ENCODE data around the gene PMFBP1. TPM values are rescaled to one million over a fixed set of nuclear protein-coding genes. Genes with fewer than 3 reads are reported as not detected.

Gene PMFBP1
- total and polyA plus RNA-seq, 4 donors: 2.2 to 5.6 (median 3.0) TPM

DNA sequence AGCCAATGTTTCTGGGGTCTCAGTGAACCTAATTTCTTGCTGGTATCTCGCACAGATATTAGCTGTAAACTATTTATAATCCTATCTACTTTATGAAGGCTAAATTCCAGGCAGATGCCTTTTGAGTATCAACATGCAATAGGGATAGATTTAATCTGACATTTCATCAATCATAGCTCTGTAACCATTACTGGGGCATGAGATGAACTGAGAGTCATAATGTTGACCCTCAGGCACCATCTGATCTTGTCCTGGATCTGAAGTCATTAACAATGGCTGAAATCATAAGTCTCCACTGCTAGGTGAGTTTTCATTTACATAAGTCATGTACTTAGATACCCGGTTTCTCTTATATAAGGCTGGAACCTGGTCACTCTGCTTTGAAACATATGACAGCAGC is 3.6 kb downstream of the PMFBP1 start:
- WGBS (ENCODE audit: insufficient coverage): no CpG with 5 or more reads among the region's 2 CpGs
- Histone ChIP-seq H3K4me1 (ENCODE audit: control insufficient read depth, insufficient read depth, low read length) (peaks cover 3% of the 10 kb centered on the region), H3K27me3 (ENCODE audit: control insufficient read depth, insufficient read depth, low read length) (no peaks in the 10 kb centered on the region), H3K9me3 (ENCODE audit: control insufficient read depth, insufficient read depth, low read length) (no peaks in the 10 kb centered on the region), H3K27ac (ENCODE audit: low read depth, low read length) (no peak overlapping the region), H3K4me3 (ENCODE audit: low read depth, low read length) (no peak overlapping the region), H3K36me3 (ENCODE audit: control insufficient read depth, insufficient read depth, low read length) (no peaks in the 10 kb centered on the region)
- DNase-seq (ENCODE audit: low read depth in 4 of 6, low spot score in 6 of 6): peak in 1 of 6 donors; percentile 19

DNA sequence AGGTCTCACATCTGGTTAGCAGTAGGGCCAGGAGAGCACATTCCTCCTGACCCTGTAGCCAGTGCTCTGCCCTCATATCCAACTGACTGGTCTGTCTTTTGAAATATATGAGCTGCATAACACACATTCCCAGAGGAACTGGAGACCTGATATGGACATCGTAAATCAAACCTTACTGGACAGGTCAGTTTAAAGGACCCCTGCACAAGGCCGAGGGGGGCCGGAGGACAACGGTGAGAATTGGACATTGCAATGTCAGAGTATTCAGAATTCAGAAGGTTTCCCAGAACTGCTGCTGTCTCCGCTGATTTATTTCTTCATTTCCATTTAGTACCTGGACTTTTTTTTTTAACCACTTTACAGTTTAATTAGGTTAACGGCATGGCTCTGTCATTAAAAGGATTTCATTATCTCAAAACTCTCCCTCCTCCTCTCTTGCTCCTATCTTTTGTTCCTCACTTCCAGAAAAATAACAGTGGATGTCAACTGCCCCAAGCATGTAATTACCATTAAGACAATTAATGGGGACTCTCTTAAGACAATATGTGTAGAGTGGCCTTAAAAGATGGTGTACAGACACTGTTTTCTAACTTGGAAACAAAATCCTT is 4.9 kb downstream of the PMFBP1 start:
- DNase-seq (ENCODE audit: low read depth in 4 of 6, low spot score in 6 of 6): peak in 1 of 6 donors; percentile 77
- WGBS (ENCODE audit: insufficient coverage): 82% methylated on average over 6 of the region's 6 CpGs
- H3K27ac ChIP-seq (ENCODE audit: low read depth, low read length): no peak overlapping the region

DNA sequence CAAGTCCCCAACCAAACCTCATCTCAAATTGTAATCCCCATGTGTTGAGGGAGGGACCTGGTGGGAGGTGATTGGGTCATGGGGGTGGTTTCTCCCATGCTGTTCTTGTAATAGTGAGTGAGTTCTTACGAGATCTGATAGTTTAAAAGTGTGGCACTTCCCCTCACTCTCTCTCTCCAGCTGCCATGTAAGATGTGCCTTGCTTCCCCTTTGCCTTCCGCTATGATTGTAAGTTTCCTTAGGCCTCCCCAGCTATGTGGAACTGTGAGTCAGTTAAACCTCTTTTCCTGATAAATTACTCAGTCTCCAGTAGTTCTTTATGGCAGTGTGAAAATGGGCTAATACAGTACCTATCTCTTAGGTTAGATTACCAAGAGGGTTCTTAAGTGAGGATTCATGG is 5.8 kb downstream of the PMFBP1 start:
- Histone ChIP-seq H3K9me3 (ENCODE audit: control insufficient read depth, insufficient read depth, low read length) (no peaks in the 10 kb centered on the region), H3K4me1 (ENCODE audit: control insufficient read depth, insufficient read depth, low read length) (peaks cover 3% of the 10 kb centered on the region), H3K4me3 (ENCODE audit: low read depth, low read length) (no peak overlapping the region), H3K27me3 (ENCODE audit: control insufficient read depth, insufficient read depth, low read length) (no peaks in the 10 kb centered on the region), H3K36me3 (ENCODE audit: control insufficient read depth, insufficient read depth, low read length) (no peaks in the 10 kb centered on the region), H3K27ac (ENCODE audit: low read depth, low read length) (no peak overlapping the region)
- WGBS (ENCODE audit: insufficient coverage): no CpG with 5 or more reads among the region's 2 CpGs
- no peak for DNase-seq (ENCODE audit: low read depth in 4 of 6, low spot score in 6 of 6)

More for the DNA sequence above, 4.9 kb downstream of the PMFBP1 start:
- H3K27me3 ChIP-seq (ENCODE audit: control insufficient read depth, insufficient read depth, low read length): no peaks in the 10 kb centered on the region
- H3K4me3 ChIP-seq (ENCODE audit: low read depth, low read length): no peak overlapping the region
- peaks cover 3% of the 10 kb centered on the region for H3K4me1 ChIP-seq (ENCODE audit: control insufficient read depth, insufficient read depth, low read length)
- H3K36me3 ChIP-seq (ENCODE audit: control insufficient read depth, insufficient read depth, low read length): no peaks in the 10 kb centered on the region
- no peaks in the 10 kb centered on the region for H3K9me3 ChIP-seq (ENCODE audit: control insufficient read depth, insufficient read depth, low read length)

DNA sequence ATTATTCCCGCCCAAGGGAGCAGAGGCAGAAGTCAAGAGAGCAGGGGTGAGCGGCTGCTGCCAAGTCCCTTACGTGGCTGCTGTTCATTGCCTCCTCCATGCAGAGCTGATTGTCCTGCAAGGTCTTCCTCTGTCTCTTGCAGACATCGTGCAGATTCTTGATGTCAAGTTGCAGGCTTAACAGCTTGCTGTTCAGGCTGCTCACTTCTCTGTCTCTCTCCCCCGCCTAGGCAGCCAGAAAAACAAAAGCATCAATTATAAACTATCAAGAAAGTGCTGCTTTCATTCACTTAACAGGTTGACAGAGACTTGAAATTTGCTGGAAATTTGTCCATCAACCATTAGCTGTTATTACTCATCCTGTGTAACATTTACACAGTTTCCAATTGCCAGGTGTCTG is 7.3 kb downstream of the PMFBP1 start:
- Histone ChIP-seq H3K27me3 (ENCODE audit: control insufficient read depth, insufficient read depth, low read length) (no peaks in the 10 kb centered on the region), H3K9me3 (ENCODE audit: control insufficient read depth, insufficient read depth, low read length) (no peaks in the 10 kb centered on the region), H3K4me3 (ENCODE audit: low read depth, low read length) (no peak overlapping the region), H3K27ac (ENCODE audit: low read depth, low read length) (no peak overlapping the region), H3K36me3 (ENCODE audit: control insufficient read depth, insufficient read depth, low read length) (no peaks in the 10 kb centered on the region), H3K4me1 (ENCODE audit: control insufficient read depth, insufficient read depth, low read length) (peaks cover 3% of the 10 kb centered on the region)
- DNase-seq (ENCODE audit: low read depth in 4 of 6, low spot score in 6 of 6): peak in 2 of 6 donors; percentile 28 to 52
- 55% methylated on average over 5 of the region's 5 CpGs for WGBS (ENCODE audit: insufficient coverage)

DNA sequence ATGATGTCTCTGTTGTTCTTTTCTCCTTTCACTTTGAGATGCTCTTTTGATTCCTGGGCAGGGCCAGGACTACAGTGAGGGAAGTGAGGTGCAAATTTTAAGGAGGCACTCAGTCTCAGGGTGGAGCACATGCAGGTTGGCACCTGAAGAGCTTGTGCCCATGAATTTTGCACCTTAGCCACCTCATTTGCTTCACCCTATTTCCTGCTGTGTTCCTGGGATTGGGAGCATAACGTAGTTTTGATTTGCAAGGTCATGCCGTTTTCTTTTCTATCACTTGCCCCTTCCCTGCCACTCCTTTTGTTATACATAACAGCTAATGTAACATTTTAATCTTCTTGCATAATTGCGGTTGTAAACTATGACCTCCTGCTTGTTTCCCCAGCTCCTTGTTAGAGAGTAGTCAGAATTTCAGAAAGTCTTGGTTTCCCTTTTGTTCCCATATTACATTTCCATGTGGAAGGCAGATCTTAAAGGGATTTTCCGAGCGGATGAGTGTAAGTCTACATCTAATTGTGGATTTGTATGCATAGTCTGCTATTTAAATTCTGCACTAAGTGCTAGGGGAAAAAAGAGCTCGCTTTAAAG is 9.8 kb downstream of the PMFBP1 start:
- Histone ChIP-seq H3K4me3 (ENCODE audit: low read depth, low read length) (no peak overlapping the region), H3K27me3 (ENCODE audit: control insufficient read depth, insufficient read depth, low read length) (no peaks in the 10 kb centered on the region), H3K36me3 (ENCODE audit: control insufficient read depth, insufficient read depth, low read length) (no peaks in the 10 kb centered on the region), H3K27ac (ENCODE audit: low read depth, low read length) (no peak overlapping the region), H3K4me1 (ENCODE audit: control insufficient read depth, insufficient read depth, low read length) (peaks cover 3% of the 10 kb centered on the region), H3K9me3 (ENCODE audit: control insufficient read depth, insufficient read depth, low read length) (no peaks in the 10 kb centered on the region)
- DNase-seq (ENCODE audit: low read depth in 4 of 6, low spot score in 6 of 6): peak in 2 of 6 donors; percentile 17 to 73
- no CpG with 5 or more reads among the region's 6 CpGs for WGBS (ENCODE audit: insufficient coverage)

DNA sequence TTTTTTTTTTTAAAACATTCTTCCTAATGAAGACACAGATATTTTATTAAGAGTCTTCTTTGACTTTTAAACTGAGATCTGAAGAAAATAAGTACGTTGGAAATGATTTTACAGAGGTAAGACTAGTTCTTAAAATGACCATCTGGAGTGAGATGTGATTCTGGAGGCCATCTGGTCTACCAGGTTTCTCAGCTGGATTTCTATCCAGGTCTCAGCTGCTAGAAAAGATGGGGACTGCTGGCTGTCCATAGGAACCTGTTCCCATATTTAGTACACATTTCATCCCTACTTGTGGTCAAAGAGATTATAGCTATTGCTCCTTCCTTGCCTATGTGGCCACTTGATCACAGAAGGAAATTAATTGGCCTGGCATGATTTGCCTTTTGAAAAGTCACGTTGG is 12.2 kb downstream of the PMFBP1 start:
- peaks cover 3% of the 10 kb centered on the region for H3K4me1 ChIP-seq (ENCODE audit: control insufficient read depth, insufficient read depth, low read length)
- peak in 1 of 6 donors; percentile 41 for DNase-seq (ENCODE audit: low read depth in 4 of 6, low spot score in 6 of 6)
- H3K9me3 ChIP-seq (ENCODE audit: control insufficient read depth, insufficient read depth, low read length): no peaks in the 10 kb centered on the region
- H3K4me3 ChIP-seq (ENCODE audit: low read depth, low read length): no peak overlapping the region
- WGBS (ENCODE audit: insufficient coverage): 60% methylated on average over 1 of the region's 2 CpGs
- H3K36me3 ChIP-seq (ENCODE audit: control insufficient read depth, insufficient read depth, low read length): no peaks in the 10 kb centered on the region
- no peaks in the 10 kb centered on the region for H3K27me3 ChIP-seq (ENCODE audit: control insufficient read depth, insufficient read depth, low read length)
- H3K27ac ChIP-seq (ENCODE audit: low read depth, low read length): no peak overlapping the region

DNA sequence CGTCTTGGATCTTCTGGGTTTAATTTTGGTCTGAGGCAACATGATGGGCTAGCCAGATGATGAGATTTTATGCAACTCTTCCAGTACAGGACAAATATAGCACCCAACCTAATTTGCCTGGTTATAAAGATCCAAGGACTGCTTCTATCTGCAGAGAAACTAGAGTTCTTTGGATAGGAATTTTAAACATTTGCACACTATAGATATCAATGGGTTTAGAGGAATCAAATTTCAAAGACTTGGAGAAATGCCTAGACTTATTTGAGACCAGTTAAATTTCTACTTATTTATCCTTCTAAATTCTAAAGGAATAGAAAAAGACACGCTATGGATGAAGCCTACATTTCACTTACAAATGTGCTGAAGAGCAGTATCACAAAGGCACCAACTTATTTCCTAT is 12.6 kb downstream of the PMFBP1 start:
- DNase-seq (ENCODE audit: low read depth in 4 of 6, low spot score in 6 of 6): peak in 1 of 6 donors; percentile 11
- no peaks in the 10 kb centered on the region for H3K9me3 ChIP-seq (ENCODE audit: control insufficient read depth, insufficient read depth, low read length)
- no peaks in the 10 kb centered on the region for H3K36me3 ChIP-seq (ENCODE audit: control insufficient read depth, insufficient read depth, low read length)
- WGBS (ENCODE audit: insufficient coverage): no CpG with 5 or more reads among the region's 2 CpGs
- no peaks in the 10 kb centered on the region for H3K27me3 ChIP-seq (ENCODE audit: control insufficient read depth, insufficient read depth, low read length)
- no peak overlapping the region for H3K4me3 ChIP-seq (ENCODE audit: low read depth, low read length)
- H3K27ac ChIP-seq (ENCODE audit: low read depth, low read length): no peak overlapping the region
- no peaks in the 10 kb centered on the region for H3K4me1 ChIP-seq (ENCODE audit: control insufficient read depth, insufficient read depth, low read length)

DNA sequence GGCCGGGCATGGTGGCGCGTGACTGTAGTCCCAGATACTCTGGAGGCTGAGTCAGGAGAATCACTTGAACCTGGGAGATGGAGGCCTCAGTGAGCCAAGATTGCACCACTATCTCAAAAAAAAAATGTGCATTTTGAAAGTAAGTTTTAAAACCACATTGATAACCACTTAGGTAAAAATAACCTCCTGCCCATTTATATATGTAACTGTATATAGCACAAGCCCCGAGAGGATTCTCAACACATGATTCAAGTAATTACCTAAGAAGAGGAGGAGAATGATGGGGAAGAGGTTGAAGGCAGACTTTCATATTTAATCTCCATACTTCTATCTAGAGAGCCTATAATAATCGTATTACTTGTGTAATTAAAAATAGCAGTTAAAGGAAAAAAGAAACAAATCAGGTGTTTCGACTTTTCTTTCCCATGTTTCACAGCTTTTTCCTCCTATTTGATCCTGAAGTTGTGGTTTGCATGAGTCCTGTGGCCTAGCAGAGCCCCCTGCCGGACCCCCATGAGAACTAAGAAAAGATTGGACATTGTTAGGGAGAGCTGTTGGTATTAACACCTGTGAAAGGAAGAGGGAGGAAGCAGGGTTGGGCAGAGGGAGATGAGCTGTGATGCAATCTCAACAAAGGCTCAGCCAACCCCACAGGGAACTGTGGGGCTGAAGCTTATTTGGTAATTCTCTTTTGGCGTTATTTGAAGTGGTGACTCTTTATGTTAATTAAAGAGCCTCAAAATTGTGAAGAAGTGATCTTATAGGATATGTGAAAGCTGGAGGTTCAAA is 22.1 kb downstream of the PMFBP1 start:
- Histone ChIP-seq H3K4me1 (ENCODE audit: control insufficient read depth, insufficient read depth, low read length) (no peaks in the 10 kb centered on the region), H3K27ac (ENCODE audit: low read depth, low read length) (no peak overlapping the region), H3K36me3 (ENCODE audit: control insufficient read depth, insufficient read depth, low read length) (no peaks in the 10 kb centered on the region), H3K27me3 (ENCODE audit: control insufficient read depth, insufficient read depth, low read length) (no peaks in the 10 kb centered on the region), H3K9me3 (ENCODE audit: control insufficient read depth, insufficient read depth, low read length) (no peaks in the 10 kb centered on the region), H3K4me3 (ENCODE audit: low read depth, low read length) (no peak overlapping the region)
- no peak for DNase-seq (ENCODE audit: low read depth in 4 of 6, low spot score in 6 of 6)
- 82% methylated on average over 5 of the region's 8 CpGs for WGBS (ENCODE audit: insufficient coverage)

DNA sequence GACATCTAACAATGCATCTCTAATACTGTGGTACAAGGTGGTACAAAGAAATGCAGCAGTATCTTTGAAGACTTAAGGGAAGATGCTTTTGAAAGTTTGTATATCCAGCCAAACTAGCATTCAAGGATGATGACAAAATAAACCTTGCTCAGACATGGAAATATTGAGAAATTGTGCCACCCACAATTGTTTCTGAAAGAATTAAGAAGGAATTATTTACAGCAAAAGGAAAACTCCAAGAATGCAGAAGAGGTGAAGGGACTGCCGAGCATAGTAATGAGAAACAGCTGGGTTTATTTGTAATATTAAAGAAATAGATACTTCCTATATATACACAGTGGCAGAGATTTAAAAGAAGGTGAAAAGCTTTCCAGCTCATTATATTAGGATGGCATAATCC is 29.5 kb downstream of the PMFBP1 start:
- no peak for DNase-seq (ENCODE audit: low read depth in 4 of 6, low spot score in 6 of 6)
- Histone ChIP-seq H3K27ac (ENCODE audit: low read depth, low read length) (no peak overlapping the region), H3K4me1 (ENCODE audit: control insufficient read depth, insufficient read depth, low read length) (no peaks in the 10 kb centered on the region), H3K27me3 (ENCODE audit: control insufficient read depth, insufficient read depth, low read length) (no peaks in the 10 kb centered on the region), H3K9me3 (ENCODE audit: control insufficient read depth, insufficient read depth, low read length) (no peaks in the 10 kb centered on the region), H3K4me3 (ENCODE audit: low read depth, low read length) (no peak overlapping the region), H3K36me3 (ENCODE audit: control insufficient read depth, insufficient read depth, low read length) (no peaks in the 10 kb centered on the region)
- no CpG with 5 or more reads among the region's 1 CpG for WGBS (ENCODE audit: insufficient coverage)

Measured in spinal cord (tissue), 10 donors.